GM18951 (cell line): ENCODE results near the gene DNAH11.

Experiments
- POLR2A ChIP-seq: IDR thresholded peaks from 4 replicates; pipeline ENCODE4 v1.6.1; 2011; ENCODE audit warnings: mild to moderate bottlenecking; ENCODE audit not compliant: insufficient read length, insufficient read depth; ENCODE audit errors: extremely low read depth
- in situ Hi-C: fragments of 300-500 bp; cut with MboI; formaldehyde crosslinking; loops from one replicate; pipeline ENCODE4 v1.12.0; 2022; ENCODE audit warnings: low sequenced_read_pairs, mixed read lengths, inconsistent platforms; ENCODE audit not compliant: unreplicated experiment

The DNAH11 gene

GRCh38 chr7:21538936-21539495 lies 3.8 kb upstream of the DNAH11 start:
- TF ChIP-seq POLR2A, result no peak
- in situ Hi-C loops, result no loop called here

GRCh38 chr7:21543528-21544302 lies 876 bp downstream of the DNAH11 start:
- in situ Hi-C loops, result no loop called here
- TF ChIP-seq POLR2A, result no peak

- no peak for TF ChIP-seq POLR2A
- in situ Hi-C loops, result no loop called here
Observed at GRCh38 chr7:21544303-21544656, 1.4 kb downstream of the DNAH11 start.

GRCh38 chr7:21544715-21545114 lies 1.9 kb downstream of the DNAH11 start:
- in situ Hi-C loops, result no loop called here
- no peak for TF ChIP-seq POLR2A

GRCh38 chr7:21547501-21547900 lies 4.7 kb downstream of the DNAH11 start:
- in situ Hi-C loops, result no loop called here

GRCh38 chr7:21548491-21548890 lies 5.7 kb downstream of the DNAH11 start:
- TF ChIP-seq POLR2A, result no peak
- in situ Hi-C loops, result no loop called here

More at GRCh38 chr7:21547501-21547900, 4.7 kb downstream of the DNAH11 start:
- TF ChIP-seq POLR2A, result no peak

- no peak for TF ChIP-seq POLR2A
Observed at GRCh38 chr7:21550076-21550475, 7.2 kb downstream of the DNAH11 start.

GRCh38 chr7:21550821-21551531 lies 8.1 kb downstream of the DNAH11 start:
- no peak for TF ChIP-seq POLR2A
- in situ Hi-C loops, result loop anchor here (10.0 kb wide), 1 partner anchor 776 kb away; no protein-coding TSS in a partner anchor

More at GRCh38 chr7:21550076-21550475, 7.2 kb downstream of the DNAH11 start:
- in situ Hi-C loops, result loop anchor here (10.0 kb wide), 1 partner anchor 775 kb away; no protein-coding TSS in a partner anchor

- in situ Hi-C loops, result no loop called here
- TF ChIP-seq POLR2A, result no peak
Observed at GRCh38 chr7:21562385-21562784, 19.5 kb downstream of the DNAH11 start.

GRCh38 chr7:21565614-21566013 lies 22.8 kb downstream of the DNAH11 start:
- in situ Hi-C loops, result no loop called here
- no peak for TF ChIP-seq POLR2A

GRCh38 chr7:21566094-21566493 lies 23.3 kb downstream of the DNAH11 start:
- in situ Hi-C loops, result no loop called here
- TF ChIP-seq POLR2A, result no peak

- in situ Hi-C loops, result no loop called here
- no peak for TF ChIP-seq POLR2A
Observed at GRCh38 chr7:21568762-21569161, 25.9 kb downstream of the DNAH11 start.

GRCh38 chr7:21572331-21573313 lies 29.8 kb downstream of the DNAH11 start:
- TF ChIP-seq POLR2A, result no peak
- in situ Hi-C loops, result no loop called here
